Lower leg skin (tissue), 4 donors: ENCODE results near the gene NUP188. TPM values are rescaled to one million over a fixed set of nuclear protein-coding genes. Genes with fewer than 3 reads are reported as not detected.

ENCODE experiments used
- DNase-seq, 2 donors: peaks; one replicate each; pipeline ENCODE4 v3.0.0-alpha.2; 2019; ENCODE audit warnings: low spot score in 2 of 2
- H3K4me3 ChIP-seq: fragments of 200-600 bp; sonication (generic); 2 replicates; pipeline ENCODE4 v1.5.1; 2017; ENCODE audit warnings: mild to moderate bottlenecking, low read depth; ENCODE audit not compliant: poor library complexity, severe bottlenecking
- CTCF ChIP-seq, 3 donors: fragments of 450-650 bp; IDR thresholded peaks; one replicate each; pipeline ENCODE4 v1.5.1; 2016; ENCODE audit warnings: antibody characterized with exemption in 3 of 3, mild to moderate bottlenecking in 3 of 3, moderate library complexity in 2 of 3
- POLR2A ChIP-seq, 2 donors: fragments of 450-650 bp; IDR thresholded peaks; one replicate each; pipeline ENCODE4 v1.6.1; 2016 to 2017; ENCODE audit warnings: antibody characterized with exemption in 2 of 2, mild to moderate bottlenecking in 1 of 2, moderate library complexity in 1 of 2
- whole genome bisulfite sequencing, 2 donors: methylation state at CpG; one replicate each; pipeline ENCODE4 v1.1.5; 2018; 5-methylcytosine and 5-hydroxymethylcytosine counted together
- intact Hi-C: fragments of 100-400 bp; cut with DNase I; formaldehyde crosslinking; loops from one replicate; pipeline ENCODE4 v1.15.0; 2023; ENCODE audit warnings: low total_unique reads
- total RNA-seq, 4 donors: library from RNA; depleted of rRNA; stranded (reverse); fragments of >200 nt; gene quantifications; one replicate each; pipeline ENCODE4 v1.1.0, GENCODE V29; 2016

Gene NUP188
- total RNA-seq, 4 donors from 2014 or later: 32.8 to 44.3 (median 36.1) TPM

GRCh38 chr9:129042016-129042415 is 94.5 kb downstream of the NUP188 start:
- intact Hi-C loops: no loop called here
- TF ChIP-seq CTCF (IDR thresholded peaks at IDR 0.05) (no peak), POLR2A (IDR thresholded peaks at IDR 0.05) (no peak)
- no peak overlapping the region for H3K4me3 ChIP-seq
- no peak for DNase-seq
- WGBS, 2 donors: 83 to 85% methylated on average over 16 of the region's 16 CpGs

GRCh38 chr9:129052592-129052991 is 105.1 kb downstream of the NUP188 start:
- intact Hi-C loops: no loop called here
- WGBS, 2 donors: 58 to 68% methylated on average over 8 of the region's 8 CpGs
- no peak overlapping the region for H3K4me3 ChIP-seq
- no peak for TF ChIP-seq POLR2A (IDR thresholded peaks at IDR 0.05)
- no peak for TF ChIP-seq CTCF (IDR thresholded peaks at IDR 0.05)
- peak; percentile 57 to 91 for DNase-seq

GRCh38 chr9:129053020-129053419 is 105.5 kb downstream of the NUP188 start:
- WGBS, 2 donors: 86 to 90% methylated on average over 6 of the region's 6 CpGs
- no peak overlapping the region for H3K4me3 ChIP-seq
- DNase-seq: no peak
- TF ChIP-seq CTCF (IDR thresholded peaks at IDR 0.05) (no peak), POLR2A (IDR thresholded peaks at IDR 0.05) (no peak)
- intact Hi-C loops: no loop called here

GRCh38 chr9:129054163-129054851 is 106.8 kb downstream of the NUP188 start:
- intact Hi-C loops: no loop called here
- no peak overlapping the region for H3K4me3 ChIP-seq
- 80 to 83% methylated on average over 5 of the region's 5 CpGs for WGBS, 2 donors
- no peak for DNase-seq
- TF ChIP-seq POLR2A (IDR thresholded peaks at IDR 0.05) (no peak), CTCF (IDR thresholded peaks at IDR 0.05) (no peak)

Other genes with a start within 250 kb of the NUP188 start
- 1 to 10 TPM; 2.4 to 8.4 (median 4.1) TPM for gene PKN3, start 245.2 kb upstream of the NUP188 start, total RNA-seq
- 10 to 100 TPM; 68.3 to 95.7 (median 84.1) TPM for gene ZDHHC12, start 223.6 kb upstream of the NUP188 start, total RNA-seq
- 100 to 1,000 TPM in 1 of 4 donors, 10 to 100 TPM in 3; 66.5 to 104 (median 73.2) TPM for gene ZER1, start 175.8 kb upstream of the NUP188 start, total RNA-seq
- 10 to 100 TPM in 3 of 4 donors, 1 to 10 TPM in 1; 5.0 to 14.8 (median 12.8) TPM for gene TBC1D13, start 160.4 kb upstream of the NUP188 start, total RNA-seq
- 10 to 100 TPM; 12.5 to 34.7 (median 25.5) TPM for gene ENDOG, start 129.2 kb upstream of the NUP188 start, total RNA-seq
- gene SPOUT1, start 117.9 kb upstream of the NUP188 start, total RNA-seq: 10 to 100 TPM; 15.0 to 41.5 (median 32.3) TPM
- 10 to 100 TPM in 2 of 4 donors, 1 to 10 TPM in 2; 8.2 to 19.4 (median 10.9) TPM for gene KYAT1, start 65.7 kb upstream of the NUP188 start, total RNA-seq
- gene LRRC8A, start 65.6 kb upstream of the NUP188 start, total RNA-seq: 100 to 1,000 TPM in 3 of 4 donors, 10 to 100 TPM in 1; 89.6 to 131 (median 111) TPM
- gene PHYHD1, start 26.7 kb upstream of the NUP188 start, total RNA-seq: 10 to 100 TPM; 31.3 to 60.2 (median 50.6) TPM
- 10 to 100 TPM in 3 of 4 donors, 1 to 10 TPM in 1; 9.8 to 16.4 (median 11.9) TPM for gene DOLK, start 96 bp upstream of the NUP188 start, total RNA-seq
- 100 to 1,000 TPM; 177 to 378 (median 207) TPM for gene SH3GLB2, start 80.6 kb downstream of the NUP188 start, total RNA-seq
- 10 to 100 TPM; 37.7 to 66.1 (median 47.4) TPM for gene MIGA2, start 88.9 kb downstream of the NUP188 start, total RNA-seq
- 10 to 100 TPM in 2 of 4 donors, 1 to 10 TPM in 2; 7.5 to 14.0 (median 10.7) TPM for gene DOLPP1, start 133.4 kb downstream of the NUP188 start, total RNA-seq
- 10 to 100 TPM; 13.7 to 78.2 (median 31.3) TPM for gene CRAT, start 163.1 kb downstream of the NUP188 start, total RNA-seq
- gene PTPA, start 163.7 kb downstream of the NUP188 start, total RNA-seq: 100 to 1,000 TPM in 1 of 4 donors, 10 to 100 TPM in 3; 62.9 to 104 (median 73.8) TPM
- 10 to 100 TPM; 10.9 to 16.1 (median 12.6) TPM for gene IER5L, start 230.6 kb downstream of the NUP188 start, total RNA-seq